ENCODE data around the gene RAB11FIP4. TPM values are rescaled to one million over a fixed set of nuclear protein-coding genes. Genes with fewer than 3 reads are reported as not detected.

The RAB11FIP4 gene
- total and polyA plus RNA-seq, 10 of the 15 experiments (the other 5 are each of a cell fraction or from before 2014, with no cell fraction given) = 1.4 to 27.0 (median 17.6) TPM

GRCh38 chr17:31417051-31417792 lies 25.7 kb downstream of the RAB11FIP4 start (continued):
- TF ChIP-seq YY1 (IDR thresholded peaks at IDR 0.05; ENCODE audit: low read depth, low read length) (no peak), YBX1 (IDR thresholded peaks at IDR 0.05) (no peak), ZBED1 (IDR thresholded peaks at IDR 0.05; ENCODE audit: borderline replicate concordance) (no peak), ETV6 (conservative IDR thresholded peaks at IDR 0.05 in 1 of 2, IDR thresholded peaks at IDR 0.05 in 1 of 2; ENCODE audit: borderline replicate concordance in 1 of 2, low read depth in 1 of 2) (no peak)
- TF ChIP-seq, protein P1, sequence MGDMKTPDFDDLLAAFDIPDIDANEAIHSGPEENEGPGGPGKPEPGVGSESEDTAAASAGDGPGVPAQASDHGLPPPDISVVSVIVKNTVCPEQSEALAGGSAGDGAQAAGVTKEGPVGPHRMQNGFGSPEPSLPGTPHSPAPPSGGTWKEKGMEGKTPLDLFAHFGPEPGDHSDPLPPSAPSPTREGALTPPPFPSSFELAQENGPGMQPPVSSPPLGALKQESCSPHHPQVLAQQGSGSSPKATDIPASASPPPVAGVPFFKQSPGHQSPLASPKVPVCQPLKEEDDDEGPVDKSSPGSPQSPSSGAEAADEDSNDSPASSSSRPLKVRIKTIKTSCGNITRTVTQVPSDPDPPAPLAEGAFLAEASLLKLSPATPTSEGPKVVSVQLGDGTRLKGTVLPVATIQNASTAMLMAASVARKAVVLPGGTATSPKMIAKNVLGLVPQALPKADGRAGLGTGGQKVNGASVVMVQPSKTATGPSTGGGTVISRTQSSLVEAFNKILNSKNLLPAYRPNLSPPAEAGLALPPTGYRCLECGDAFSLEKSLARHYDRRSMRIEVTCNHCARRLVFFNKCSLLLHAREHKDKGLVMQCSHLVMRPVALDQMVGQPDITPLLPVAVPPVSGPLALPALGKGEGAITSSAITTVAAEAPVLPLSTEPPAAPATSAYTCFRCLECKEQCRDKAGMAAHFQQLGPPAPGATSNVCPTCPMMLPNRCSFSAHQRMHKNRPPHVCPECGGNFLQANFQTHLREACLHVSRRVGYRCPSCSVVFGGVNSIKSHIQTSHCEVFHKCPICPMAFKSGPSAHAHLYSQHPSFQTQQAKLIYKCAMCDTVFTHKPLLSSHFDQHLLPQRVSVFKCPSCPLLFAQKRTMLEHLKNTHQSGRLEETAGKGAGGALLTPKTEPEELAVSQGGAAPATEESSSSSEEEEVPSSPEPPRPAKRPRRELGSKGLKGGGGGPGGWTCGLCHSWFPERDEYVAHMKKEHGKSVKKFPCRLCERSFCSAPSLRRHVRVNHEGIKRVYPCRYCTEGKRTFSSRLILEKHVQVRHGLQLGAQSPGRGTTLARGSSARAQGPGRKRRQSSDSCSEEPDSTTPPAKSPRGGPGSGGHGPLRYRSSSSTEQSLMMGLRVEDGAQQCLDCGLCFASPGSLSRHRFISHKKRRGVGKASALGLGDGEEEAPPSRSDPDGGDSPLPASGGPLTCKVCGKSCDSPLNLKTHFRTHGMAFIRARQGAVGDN (IDR thresholded peaks at IDR 0.05) = no peak

DNA sequence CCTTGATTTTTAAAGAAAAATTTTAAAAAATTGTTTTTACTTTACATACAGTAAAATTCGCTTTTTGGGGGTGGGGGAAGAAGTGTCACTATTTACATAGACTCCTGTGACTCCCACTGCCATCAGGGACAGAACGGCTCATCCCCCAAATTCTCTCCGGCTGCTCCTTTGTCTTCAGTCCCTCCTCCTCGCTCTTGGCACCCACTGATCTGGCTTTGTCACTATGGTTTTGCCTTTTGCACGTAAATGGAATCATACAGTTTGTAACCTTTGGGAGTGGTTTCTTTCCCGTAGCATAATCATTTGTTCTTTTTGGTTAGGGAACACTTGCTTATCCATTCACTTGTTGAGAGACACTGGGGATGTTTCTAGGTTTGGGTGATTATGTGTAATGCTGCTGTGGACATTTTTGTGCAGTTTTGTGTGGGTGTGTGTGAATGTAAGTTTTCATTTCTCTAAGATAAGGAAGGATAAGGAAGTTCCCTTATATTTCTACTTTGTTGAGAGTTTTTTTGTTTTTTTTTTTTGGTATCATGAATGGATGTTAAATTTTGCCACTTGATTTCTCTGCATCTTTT lies 27.4 kb downstream of the RAB11FIP4 start:
- Histone ChIP-seq H3K36me3 (ENCODE audit: control insufficient read depth in 2 of 2, insufficient read depth in 2 of 2, low read length in 1 of 2) (no peaks in the 10 kb centered on the region), H3K4me1 (ENCODE audit: control insufficient read depth, insufficient read depth, low read length) (no peaks in the 10 kb centered on the region), H3K9me3 (replicated peaks; ENCODE audit: control insufficient read depth, insufficient read depth, low read length) (no peaks in the 10 kb centered on the region; the same call in 2 of the 3 replicates), H4K20me1 (ENCODE audit: control insufficient read depth, insufficient read depth) (no peaks in the 10 kb centered on the region), H3K4me2 (ENCODE audit: control insufficient read depth, insufficient read depth) (no peak overlapping the region), H3K4me3 (no peak overlapping the region), H3K27ac (ENCODE audit: control insufficient read depth, insufficient read depth) (no peak overlapping the region), H3K9ac (ENCODE audit: control insufficient read depth, insufficient read depth, low read length) (no peak overlapping the region), H3K27me3 (replicated peaks in 1 of 2; ENCODE audit: control insufficient read depth in 2 of 2, insufficient read depth in 2 of 2, low read length in 1 of 2) (no peaks in the 10 kb centered on the region), H3K79me2 (ENCODE audit: control insufficient read depth, insufficient read depth, low read length) (no peaks in the 10 kb centered on the region), H2AFZ (ENCODE audit: control insufficient read depth, low read depth, low read length) (no peak overlapping the region)
- no TSS peak for BruUV-seq (replicated peaks)
- in situ Hi-C loops (cut with MboI) (no loop called here), intact Hi-C loops (cut with micrococcal nuclease; ENCODE audit: unreplicated experiment) (no loop called here)
- RAD21 ChIA-PET (ENCODE audit: unreplicated experiment) = no interaction called here
- TF ChIP-seq MLLT1 (IDR thresholded peaks at IDR 0.05) = no peak
- TF ChIP-seq ATF2 (IDR thresholded peaks at IDR 0.05; ENCODE audit: low read length) = no peak
- TF ChIP-seq CBX5 (IDR thresholded peaks at IDR 0.05; ENCODE audit: low read depth) = no peak
- TF ChIP-seq CBX3 (IDR thresholded peaks at IDR 0.05; ENCODE audit: borderline replicate concordance, low read depth) = no peak
- no peak for TF ChIP-seq ESRRA (IDR thresholded peaks at IDR 0.05; ENCODE audit: low read length)
- TF ChIP-seq HCFC1 (IDR thresholded peaks at IDR 0.05; ENCODE audit: low read length) = no peak
- TF ChIP-seq POU2F2 (IDR thresholded peaks at IDR 0.05; ENCODE audit: borderline replicate concordance, low read depth, low read length) = no peak
- TF ChIP-seq RAD21 (IDR thresholded peaks at IDR 0.05; ENCODE audit: insufficient read depth, low read depth, low read length) = no peak
- no peak for TF ChIP-seq HDAC6 (IDR thresholded peaks at IDR 0.05; ENCODE audit: unreplicated experiment)
- no peak for TF ChIP-seq STAT1 (conservative IDR thresholded peaks at IDR 0.05)
- no peak for TF ChIP-seq PAX8 (IDR thresholded peaks at IDR 0.05)
- no peak for TF ChIP-seq SIX5 (IDR thresholded peaks at IDR 0.05; ENCODE audit: low read depth, low read length, severe bottlenecking)
- POLR2A ChIA-PET = no interaction called here
- DNase-seq (ENCODE audit: low read depth, low spot score) (no peak), FAIRE-seq (no peak), ATAC-seq (no peak)
- 18% methylated on average over 6 of the region's 6 CpGs for WGBS (ENCODE audit: insufficient coverage, insufficient replicate concordance, low lambda C conversion rate, missing lambda C conversion rate)
- SMC1A ChIA-PET (ENCODE audit: uncharacterized antibody, unreplicated experiment) = no interaction called here
- CTCF ChIA-PET = no interaction called here
